Testis (tissue), 3 donors: ENCODE results near the gene OSBPL5. TPM values are rescaled to one million over a fixed set of nuclear protein-coding genes. Genes with fewer than 3 reads are reported as not detected.

ENCODE experiments used
- DNase-seq: peaks from one replicate; pipeline ENCODE4 v3.0.0-alpha.2; 2019
- H3K27ac ChIP-seq, 2 donors: fragments of 200-600 bp; sonication (generic); one replicate each; pipeline ENCODE4 v1.5.1; 2019
- H3K27me3 ChIP-seq: fragments of 200-600 bp; sonication (generic); one replicate; pipeline ENCODE4 v1.5.1; 2019
- H3K36me3 ChIP-seq: fragments of 200-600 bp; sonication (generic); one replicate; pipeline ENCODE4 v1.5.1; 2017; ENCODE audit warnings: low read depth; ENCODE audit errors: missing control alignments
- H3K4me1 ChIP-seq: fragments of 200-600 bp; sonication (generic); one replicate; pipeline ENCODE4 v1.5.1; 2019
- H3K4me3 ChIP-seq, 2 donors: fragments of 200-600 bp; sonication (generic); one replicate each; pipeline ENCODE4 v1.5.1; 2017 to 2019
- H3K9me3 ChIP-seq: fragments of 200-600 bp; sonication (generic); one replicate; pipeline ENCODE4 v1.5.1; 2017
- POLR2A ChIP-seq: fragments of 450-650 bp; IDR thresholded peaks from one replicate; pipeline ENCODE4 v1.6.1; 2017; ENCODE audit warnings: antibody characterized with exemption, mild to moderate bottlenecking, moderate library complexity
- WGBS, 2 donors: methylation state at CpG; one replicate each; pipeline ENCODE4 v1.1.5; 2018; 5-methylcytosine and 5-hydroxymethylcytosine counted together
- intact Hi-C: fragments of 100-400 bp; cut with DNase I; formaldehyde crosslinking; loops from one replicate; pipeline ENCODE4 v1.15.1; 2023; ENCODE audit warnings: low total_unique reads
- polyA plus RNA-seq: library from polyadenylated mRNA; stranded (reverse); fragments of 350-450 nt; fragmentation: Illumina TruSeq; extraction: RNeasy Lipid Tissue Mini Kit (QIAGEN cat#74804); gene quantifications from one replicate; pipeline ENCODE4 v1.2.3, GENCODE V29; 2014; ENCODE audit warnings: low read depth, low replicate concordance; ENCODE audit not compliant: insufficient read depth
- total RNA-seq, 2 donors: library from RNA; depleted of rRNA; stranded (reverse); fragments of >200 nt; gene quantifications; one replicate each; pipeline ENCODE4 v1.2.3, GENCODE V29; 2016
- TF ChIP-seq, protein P1 (sequence below), 3 experiments: fragments of 450-650 bp in 2 of 3; fragments of 200-600 bp in 1 of 3; sonication (generic) in 1 of 3; IDR thresholded peaks; one replicate each; pipeline ENCODE4 v1.5.1; 2016 to 2019; ENCODE audit warnings: antibody characterized with exemption in 3 of 3, mild to moderate bottlenecking in 2 of 3, moderate library complexity in 1 of 3

Gene OSBPL5
- total and polyA plus RNA-seq, 3 donors from 2014 or later = 8.9 to 18.1 (median 13.2) TPM

DNA sequence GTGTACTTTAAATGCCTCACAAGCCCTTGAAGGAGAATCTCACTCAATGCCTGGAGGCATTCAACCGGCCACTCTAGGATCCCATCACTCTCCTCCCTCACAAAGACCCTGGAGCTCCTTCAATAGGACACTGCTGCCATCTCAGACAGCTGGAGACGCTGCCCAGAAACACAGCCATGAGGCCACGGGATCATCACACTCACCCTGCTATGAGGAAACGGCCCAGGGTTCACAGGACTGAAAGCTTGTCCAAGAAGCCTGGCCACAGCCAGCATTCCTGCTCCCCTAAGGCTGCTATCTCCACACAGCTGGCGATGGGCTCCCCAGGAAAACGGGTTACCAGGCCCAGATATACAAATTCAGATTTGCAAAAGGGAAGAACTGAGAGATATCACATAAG lies 121.1 kb downstream of the OSBPL5 start:
- TF ChIP-seq POLR2A = no peak
- TF ChIP-seq, protein P1, sequence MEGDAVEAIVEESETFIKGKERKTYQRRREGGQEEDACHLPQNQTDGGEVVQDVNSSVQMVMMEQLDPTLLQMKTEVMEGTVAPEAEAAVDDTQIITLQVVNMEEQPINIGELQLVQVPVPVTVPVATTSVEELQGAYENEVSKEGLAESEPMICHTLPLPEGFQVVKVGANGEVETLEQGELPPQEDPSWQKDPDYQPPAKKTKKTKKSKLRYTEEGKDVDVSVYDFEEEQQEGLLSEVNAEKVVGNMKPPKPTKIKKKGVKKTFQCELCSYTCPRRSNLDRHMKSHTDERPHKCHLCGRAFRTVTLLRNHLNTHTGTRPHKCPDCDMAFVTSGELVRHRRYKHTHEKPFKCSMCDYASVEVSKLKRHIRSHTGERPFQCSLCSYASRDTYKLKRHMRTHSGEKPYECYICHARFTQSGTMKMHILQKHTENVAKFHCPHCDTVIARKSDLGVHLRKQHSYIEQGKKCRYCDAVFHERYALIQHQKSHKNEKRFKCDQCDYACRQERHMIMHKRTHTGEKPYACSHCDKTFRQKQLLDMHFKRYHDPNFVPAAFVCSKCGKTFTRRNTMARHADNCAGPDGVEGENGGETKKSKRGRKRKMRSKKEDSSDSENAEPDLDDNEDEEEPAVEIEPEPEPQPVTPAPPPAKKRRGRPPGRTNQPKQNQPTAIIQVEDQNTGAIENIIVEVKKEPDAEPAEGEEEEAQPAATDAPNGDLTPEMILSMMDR (IDR thresholded peaks at IDR 0.05) = no peak
- Histone ChIP-seq H3K27me3 (no peaks in the 10 kb centered on the region), H3K4me1 (no peaks in the 10 kb centered on the region), H3K27ac (no peak overlapping the region), H3K36me3 (no peaks in the 10 kb centered on the region), H3K9me3 (no peaks in the 10 kb centered on the region), H3K4me3 (no peak overlapping the region)
- 70 to 73% methylated on average over 6 of the region's 6 CpGs for WGBS, 2 donors
- intact Hi-C loops = no loop called here
- no peak for DNase-seq

DNA sequence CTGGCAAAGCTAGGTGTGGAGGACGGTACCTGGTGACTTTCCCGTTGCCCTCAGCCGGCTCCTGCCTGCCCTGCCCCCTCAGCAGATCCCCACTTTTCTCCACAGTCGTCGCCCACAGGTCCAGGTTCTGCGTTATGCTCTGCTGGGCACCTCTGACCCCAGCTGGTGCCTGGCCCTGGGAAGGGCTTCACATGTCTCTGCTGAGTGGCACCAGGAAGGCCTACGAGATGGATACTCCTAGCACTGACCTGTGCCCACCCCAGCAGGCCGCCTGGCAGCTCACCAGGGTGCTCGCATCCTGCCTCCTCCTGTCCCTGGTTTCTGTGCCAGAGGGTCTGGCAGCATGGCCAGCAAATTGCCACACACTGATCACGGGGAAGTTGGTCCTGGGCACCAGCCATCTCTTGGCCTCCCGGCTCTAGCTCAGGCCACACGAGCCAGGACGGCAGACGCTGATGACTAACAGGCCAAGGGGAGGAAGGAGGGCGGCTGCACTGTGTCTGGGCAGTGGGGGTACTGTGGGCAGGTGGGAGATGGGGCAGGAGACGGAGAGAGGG lies 121.7 kb downstream of the OSBPL5 start:
- WGBS, 2 donors = 85 to 91% methylated on average over 8 to 16 of the region's 16 CpGs
- no peaks in the 10 kb centered on the region for H3K4me1 ChIP-seq
- H3K36me3 ChIP-seq = no peaks in the 10 kb centered on the region

DNA sequence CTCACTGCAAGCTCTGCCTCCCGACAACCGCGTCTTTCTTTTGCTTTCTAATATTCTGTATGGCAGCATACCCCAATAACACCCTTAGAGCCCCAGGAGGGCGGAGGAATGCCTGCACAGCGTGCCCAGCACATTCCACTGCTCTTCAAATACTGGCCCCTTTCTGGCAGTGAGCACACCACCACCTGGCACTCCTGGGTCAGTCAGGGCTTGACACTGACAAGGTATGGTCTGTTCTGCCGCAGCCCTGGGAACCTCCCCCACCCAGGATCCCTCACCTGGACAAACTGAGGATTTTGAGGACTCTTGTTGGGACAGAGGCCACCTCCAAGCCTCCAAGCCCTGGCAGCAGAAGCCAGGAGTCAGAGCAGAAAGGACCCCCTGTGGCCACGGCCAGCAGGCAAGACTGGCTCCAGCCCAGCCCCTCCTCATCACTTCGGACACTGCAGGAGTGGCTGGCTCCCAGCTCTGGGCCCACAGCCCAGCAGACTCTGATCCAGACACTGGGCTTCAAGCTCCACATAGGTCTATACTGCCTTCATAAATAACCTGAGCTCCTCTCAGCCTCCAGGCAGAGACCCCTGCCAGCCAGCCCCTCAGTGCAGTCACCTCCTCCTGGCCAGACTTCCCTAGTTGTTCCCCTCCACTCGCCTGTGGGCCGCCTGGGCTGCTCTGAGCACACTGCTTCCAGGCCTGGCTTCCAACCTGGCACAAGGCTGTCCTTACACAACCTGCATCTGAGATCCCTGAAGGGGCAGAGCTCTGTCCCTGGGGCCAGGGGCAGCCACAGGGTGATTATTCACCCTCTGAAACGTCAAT lies 122.4 kb downstream of the OSBPL5 start:
- Histone ChIP-seq H3K36me3 (no peaks in the 10 kb centered on the region), H3K27ac (no peak overlapping the region), H3K9me3 (no peaks in the 10 kb centered on the region), H3K27me3 (no peaks in the 10 kb centered on the region), H3K4me1 (no peaks in the 10 kb centered on the region), H3K4me3 (no peak overlapping the region)
- no peak for DNase-seq
- TF ChIP-seq, protein P1 (IDR thresholded peaks at IDR 0.05) = no peak
- no peak for TF ChIP-seq POLR2A
- intact Hi-C loops = no loop called here
- 78 to 87% methylated on average over 9 to 11 of the region's 11 CpGs for WGBS, 2 donors

More for the DNA sequence above, 121.7 kb downstream of the OSBPL5 start:
- no peak overlapping the region for H3K27ac ChIP-seq
- intact Hi-C loops = no loop called here
- no peaks in the 10 kb centered on the region for H3K27me3 ChIP-seq
- no peak for DNase-seq
- no peaks in the 10 kb centered on the region for H3K9me3 ChIP-seq
- TF ChIP-seq, protein P1 (IDR thresholded peaks at IDR 0.05) = no peak
- no peak for TF ChIP-seq POLR2A
- no peak overlapping the region for H3K4me3 ChIP-seq

DNA sequence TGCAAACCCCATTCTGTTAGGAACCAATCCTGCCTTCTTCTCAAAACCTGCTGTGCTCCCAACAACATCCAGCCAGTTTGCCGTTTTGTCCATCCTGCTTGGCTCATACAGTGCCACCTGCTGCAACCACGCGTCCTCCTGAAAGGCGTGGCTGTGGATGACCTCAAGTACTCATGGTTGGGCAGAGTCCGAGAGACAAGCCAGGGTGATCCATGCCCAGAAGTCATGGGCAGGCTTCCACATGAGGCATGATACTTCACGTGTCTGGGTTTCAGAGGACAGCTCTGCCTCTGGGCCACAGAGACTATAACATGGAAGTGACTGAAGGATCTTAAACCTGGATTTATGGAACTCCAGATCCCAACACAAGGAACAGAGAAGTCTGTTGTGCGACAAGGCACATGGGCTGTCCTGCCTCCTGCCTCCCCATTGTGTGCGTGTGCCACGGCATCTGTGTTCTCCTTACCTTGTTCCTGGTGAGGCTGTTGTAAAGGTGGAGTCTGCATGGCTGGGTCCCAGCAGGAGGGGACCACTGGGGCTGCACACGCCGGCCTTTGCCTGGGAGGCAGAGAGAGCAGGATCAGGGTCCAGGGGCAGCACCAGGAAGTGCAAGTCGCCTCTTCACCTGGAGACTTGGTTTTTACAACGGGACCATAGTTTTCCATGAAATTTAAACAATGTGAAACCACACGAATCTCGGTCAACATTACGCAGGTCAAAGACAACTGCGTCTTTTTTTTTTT lies 123.2 kb downstream of the OSBPL5 start:
- H3K4me3 ChIP-seq = no peak overlapping the region
- TF ChIP-seq, protein P1 (IDR thresholded peaks at IDR 0.05) = no peak
- TF ChIP-seq POLR2A = no peak
- DNase-seq = no peak
- no peaks in the 10 kb centered on the region for H3K27me3 ChIP-seq
- H3K4me1 ChIP-seq = no peaks in the 10 kb centered on the region
- intact Hi-C loops = no loop called here
- no peak overlapping the region for H3K27ac ChIP-seq
- H3K36me3 ChIP-seq = no peaks in the 10 kb centered on the region
- no peaks in the 10 kb centered on the region for H3K9me3 ChIP-seq
- WGBS, 2 donors = 96% methylated on average over 13 to 17 of the region's 17 CpGs
